B cell (primary cell): ENCODE measurements around the gene CYTH4.

Experiments used
- EZH2 ChIP-seq: IDR thresholded peaks from 2 replicates; pipeline ENCODE4 v1.6.1; 2012; ENCODE audit warnings: borderline replicate concordance, low read depth, mild to moderate bottlenecking, moderate library complexity, low read length; ENCODE audit not compliant: insufficient read depth, poor library complexity, severe bottlenecking
- TF ChIP-seq, protein P1 (sequence below): fragments of 200-600 bp; IDR thresholded peaks from one replicate; pipeline ENCODE4 v1.8.0; 2022; ENCODE audit warnings: antibody characterized with exemption, mild to moderate bottlenecking

- TF ChIP-seq, protein P1, sequence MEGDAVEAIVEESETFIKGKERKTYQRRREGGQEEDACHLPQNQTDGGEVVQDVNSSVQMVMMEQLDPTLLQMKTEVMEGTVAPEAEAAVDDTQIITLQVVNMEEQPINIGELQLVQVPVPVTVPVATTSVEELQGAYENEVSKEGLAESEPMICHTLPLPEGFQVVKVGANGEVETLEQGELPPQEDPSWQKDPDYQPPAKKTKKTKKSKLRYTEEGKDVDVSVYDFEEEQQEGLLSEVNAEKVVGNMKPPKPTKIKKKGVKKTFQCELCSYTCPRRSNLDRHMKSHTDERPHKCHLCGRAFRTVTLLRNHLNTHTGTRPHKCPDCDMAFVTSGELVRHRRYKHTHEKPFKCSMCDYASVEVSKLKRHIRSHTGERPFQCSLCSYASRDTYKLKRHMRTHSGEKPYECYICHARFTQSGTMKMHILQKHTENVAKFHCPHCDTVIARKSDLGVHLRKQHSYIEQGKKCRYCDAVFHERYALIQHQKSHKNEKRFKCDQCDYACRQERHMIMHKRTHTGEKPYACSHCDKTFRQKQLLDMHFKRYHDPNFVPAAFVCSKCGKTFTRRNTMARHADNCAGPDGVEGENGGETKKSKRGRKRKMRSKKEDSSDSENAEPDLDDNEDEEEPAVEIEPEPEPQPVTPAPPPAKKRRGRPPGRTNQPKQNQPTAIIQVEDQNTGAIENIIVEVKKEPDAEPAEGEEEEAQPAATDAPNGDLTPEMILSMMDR, result no peak
- no peak for TF ChIP-seq EZH2
Measured at GRCh38 chr22:37331034-37331428, 48.7 kb downstream of the CYTH4 start.
